ENCODE data around the gene ARSI. TPM values are rescaled to one million over a fixed set of nuclear protein-coding genes. Genes with fewer than 3 reads are reported as not detected.

Gene ARSI
- total RNA-seq, 2 donors from 2014 or later: 0.30 to 0.83 TPM

- H3K27me3 ChIP-seq: no peaks in the 10 kb centered on the region
- TF ChIP-seq CTCF (IDR thresholded peaks at IDR 0.05): no peak
- H3K4me1 ChIP-seq: peaks cover 0 to 2% of the 10 kb centered on the region in 2 donors
- H3K36me3 ChIP-seq: no peaks in the 10 kb centered on the region
- H3K27ac ChIP-seq: no peak overlapping the region
- H3K9me3 ChIP-seq: no peaks in the 10 kb centered on the region
- no peak for DNase-seq (ENCODE audit: low spot score)
- no peak overlapping the region for H3K4me3 ChIP-seq
Observed at GRCh38 chr5:150325426-150325825, 22.7 kb upstream of the ARSI start.

GRCh38 chr5:150323819-150324218 lies 21.1 kb upstream of the ARSI start:
- no peak for TF ChIP-seq CTCF (IDR thresholded peaks at IDR 0.05)
- Histone ChIP-seq H3K4me3 (no peak overlapping the region), H3K36me3 (no peaks in the 10 kb centered on the region), H3K27me3 (no peaks in the 10 kb centered on the region), H3K4me1 (peaks cover 0 to 12% of the 10 kb centered on the region in 2 donors), H3K27ac (no peak overlapping the region), H3K9me3 (no peaks in the 10 kb centered on the region)
- no peak for DNase-seq (ENCODE audit: low spot score)

GRCh38 chr5:150323092-150323491 lies 20.4 kb upstream of the ARSI start:
- Histone ChIP-seq H3K4me3 (no peak overlapping the region), H3K27ac (no peak overlapping the region), H3K9me3 (no peaks in the 10 kb centered on the region), H3K4me1 (peaks cover 0 to 12% of the 10 kb centered on the region in 2 donors), H3K27me3 (no peaks in the 10 kb centered on the region), H3K36me3 (no peaks in the 10 kb centered on the region)
- no peak for DNase-seq (ENCODE audit: low spot score)
- no peak for TF ChIP-seq CTCF (IDR thresholded peaks at IDR 0.05)

- no peak overlapping the region for H3K4me3 ChIP-seq
- no peak for DNase-seq (ENCODE audit: low spot score)
- H3K27me3 ChIP-seq: no peaks in the 10 kb centered on the region
- peaks cover 0 to 12% of the 10 kb centered on the region in 2 donors for H3K4me1 ChIP-seq
- no peaks in the 10 kb centered on the region for H3K9me3 ChIP-seq
- H3K36me3 ChIP-seq: no peaks in the 10 kb centered on the region
- no peak for TF ChIP-seq CTCF (IDR thresholded peaks at IDR 0.05)
- H3K27ac ChIP-seq: no peak overlapping the region
Observed at GRCh38 chr5:150322202-150322601, 19.5 kb upstream of the ARSI start.

GRCh38 chr5:150321784-150322183 lies 19.1 kb upstream of the ARSI start:
- no peak for DNase-seq (ENCODE audit: low spot score)
- no peaks in the 10 kb centered on the region for H3K27me3 ChIP-seq
- TF ChIP-seq CTCF (IDR thresholded peaks at IDR 0.05): no peak
- no peak overlapping the region for H3K27ac ChIP-seq
- H3K9me3 ChIP-seq: no peaks in the 10 kb centered on the region
- H3K4me3 ChIP-seq: no peak overlapping the region
- peaks cover 0 to 12% of the 10 kb centered on the region in 2 donors for H3K4me1 ChIP-seq
- H3K36me3 ChIP-seq: no peaks in the 10 kb centered on the region

GRCh38 chr5:150321211-150321610 lies 18.5 kb upstream of the ARSI start:
- no peak for TF ChIP-seq CTCF (IDR thresholded peaks at IDR 0.05)
- H3K4me3 ChIP-seq: no peak overlapping the region
- H3K27me3 ChIP-seq: no peaks in the 10 kb centered on the region
- no peaks in the 10 kb centered on the region for H3K9me3 ChIP-seq
- peaks cover 0 to 12% of the 10 kb centered on the region in 2 donors for H3K4me1 ChIP-seq
- DNase-seq (ENCODE audit: low spot score): no peak
- H3K27ac ChIP-seq: no peak overlapping the region
- no peaks in the 10 kb centered on the region for H3K36me3 ChIP-seq

All from right atrium auricular region (tissue), 2 donors.